Peyer's patch (tissue), 4 donors: Measurements from ENCODE around the gene SPATA31D3. TPM values are rescaled to one million over a fixed set of nuclear protein-coding genes. Genes with fewer than 3 reads are reported as not detected.

ENCODE experiments used
- DNase-seq, 3 donors: peaks; one replicate each; pipeline ENCODE4 v3.0.0-alpha.2; 2017 to 2019
- H3K27ac ChIP-seq, 4 donors: fragments of 200-600 bp; sonication (generic); one replicate each; pipeline ENCODE4 v1.5.1; 2016 to 2019
- H3K27me3 ChIP-seq, 2 donors: fragments of 200-600 bp; sonication (generic); one replicate each; pipeline ENCODE4 v1.5.1; 2019
- H3K36me3 ChIP-seq, 3 donors: fragments of 200-600 bp; sonication (generic); one replicate each; pipeline ENCODE4 v1.5.1; 2016 to 2019
- H3K4me1 ChIP-seq, 4 donors: fragments of 200-600 bp; sonication (generic); one replicate each; pipeline ENCODE4 v1.5.1; 2016 to 2019
- H3K4me3 ChIP-seq, 4 donors: fragments of 200-600 bp; sonication (generic); 1 replicate in 3 of 4; 2 replicates in 1 of 4; pipeline ENCODE4 v1.5.1; 2016 to 2019; ENCODE audit warnings: mild to moderate bottlenecking in 1 of 4
- H3K9me3 ChIP-seq, 4 donors: fragments of 200-600 bp; sonication (generic); one replicate each; pipeline ENCODE4 v1.5.1; 2016 to 2019; ENCODE audit warnings: mild to moderate bottlenecking in 1 of 4
- CTCF ChIP-seq, 6 experiments: fragments of 450-650 bp in 4 of 6; fragments of 200-600 bp in 2 of 6; sonication (generic) in 1 of 6; IDR thresholded peaks; one replicate each; pipeline ENCODE4 v1.5.1; 2017 to 2019; ENCODE audit warnings: antibody characterized with exemption in 6 of 6, mild to moderate bottlenecking in 3 of 6, moderate library complexity in 1 of 6
- POLR2A ChIP-seq, 2 donors: fragments of 450-650 bp; IDR thresholded peaks; one replicate each; pipeline ENCODE4 v1.5.1; 2017; ENCODE audit warnings: antibody characterized with exemption in 2 of 2, mild to moderate bottlenecking in 2 of 2, moderate library complexity in 2 of 2
- total RNA-seq, 4 donors: library from RNA; depleted of rRNA; stranded (reverse); fragments of >200 nt; gene quantifications; one replicate each; pipeline ENCODE4 v1.1.0, GENCODE V29; 2016

The SPATA31D3 gene
- total RNA-seq, 4 donors from 2014 or later: not detected

- no peaks in the 10 kb centered on the region for H3K27me3 ChIP-seq
- DNase-seq: no peak
- H3K9me3 ChIP-seq: no peaks in the 10 kb centered on the region
- no peaks in the 10 kb centered on the region for H3K36me3 ChIP-seq
- no peak overlapping the region for H3K27ac ChIP-seq
- no peak overlapping the region for H3K4me3 ChIP-seq
- no peak for TF ChIP-seq POLR2A (IDR thresholded peaks at IDR 0.05)
- no peak for TF ChIP-seq CTCF (IDR thresholded peaks at IDR 0.05)
- H3K4me1 ChIP-seq: no peaks in the 10 kb centered on the region
Observed at GRCh38 chr9:81971727-81972126, 28.4 kb downstream of the SPATA31D3 start.

GRCh38 chr9:81974764-81975163, 31.5 kb downstream of the SPATA31D3 start:
- Histone ChIP-seq H3K9me3 (no peaks in the 10 kb centered on the region), H3K4me1 (no peaks in the 10 kb centered on the region)

GRCh38 chr9:81976351-81976750, 33.1 kb downstream of the SPATA31D3 start:
- TF ChIP-seq CTCF (IDR thresholded peaks at IDR 0.05) (no peak), POLR2A (IDR thresholded peaks at IDR 0.05) (no peak)
- no peak for DNase-seq

More at GRCh38 chr9:81974764-81975163, 31.5 kb downstream of the SPATA31D3 start:
- H3K27ac ChIP-seq: no peak overlapping the region
- DNase-seq: no peak
- no peaks in the 10 kb centered on the region for H3K36me3 ChIP-seq
- no peaks in the 10 kb centered on the region for H3K27me3 ChIP-seq
- H3K4me3 ChIP-seq: no peak overlapping the region
- no peak for TF ChIP-seq CTCF (IDR thresholded peaks at IDR 0.05)
- no peak for TF ChIP-seq POLR2A (IDR thresholded peaks at IDR 0.05)

GRCh38 chr9:81979196-81979595, 35.9 kb downstream of the SPATA31D3 start:
- Histone ChIP-seq H3K4me1 (no peaks in the 10 kb centered on the region), H3K27ac (no peak overlapping the region), H3K36me3 (no peaks in the 10 kb centered on the region), H3K9me3 (no peaks in the 10 kb centered on the region), H3K4me3 (no peak overlapping the region), H3K27me3 (no peaks in the 10 kb centered on the region)
- TF ChIP-seq CTCF (IDR thresholded peaks at IDR 0.05): no peak
- TF ChIP-seq POLR2A (IDR thresholded peaks at IDR 0.05): no peak
- no peak for DNase-seq

More at GRCh38 chr9:81976351-81976750, 33.1 kb downstream of the SPATA31D3 start:
- Histone ChIP-seq H3K27me3 (no peaks in the 10 kb centered on the region), H3K36me3 (no peaks in the 10 kb centered on the region), H3K4me1 (no peaks in the 10 kb centered on the region), H3K27ac (no peak overlapping the region), H3K4me3 (no peak overlapping the region), H3K9me3 (no peaks in the 10 kb centered on the region)

GRCh38 chr9:81980568-81980967, 37.3 kb downstream of the SPATA31D3 start:
- Histone ChIP-seq H3K27me3 (no peaks in the 10 kb centered on the region), H3K4me3 (no peak overlapping the region), H3K9me3 (no peaks in the 10 kb centered on the region), H3K27ac (no peak overlapping the region), H3K36me3 (no peaks in the 10 kb centered on the region), H3K4me1 (no peaks in the 10 kb centered on the region)
- TF ChIP-seq CTCF (IDR thresholded peaks at IDR 0.05) (no peak), POLR2A (IDR thresholded peaks at IDR 0.05) (no peak)
- DNase-seq: no peak

GRCh38 chr9:81981883-81982282, 38.6 kb downstream of the SPATA31D3 start:
- Histone ChIP-seq H3K4me1 (no peaks in the 10 kb centered on the region), H3K27ac (no peak overlapping the region), H3K9me3 (no peaks in the 10 kb centered on the region), H3K4me3 (no peak overlapping the region), H3K27me3 (no peaks in the 10 kb centered on the region), H3K36me3 (no peaks in the 10 kb centered on the region)
- TF ChIP-seq POLR2A (IDR thresholded peaks at IDR 0.05) (no peak), CTCF (IDR thresholded peaks at IDR 0.05) (no peak)
- no peak for DNase-seq
